Memory B cell (primary cell): ENCODE results near the gene CUTA.
"Not testable (repeated sequence)": the region's sequence is repeated elsewhere in the genome, so short reads cannot be mapped to it uniquely, and the experiment has no call there.

Experiments
- ATAC-seq: fragments of 150-1000 bp; cut with Tn5 transposase; 2 replicates; pipeline ENCODE4 v1.10.0; 2021; ENCODE audit warnings: low read depth, mild to moderate bottlenecking, moderate library complexity
- DNase-seq, 2 donors: peaks; one replicate each; pipeline ENCODE4 v3.0.0; 2022; ENCODE audit warnings: low spot score in 2 of 2
- H3K27ac Mint-ChIP-seq: one replicate; pipeline ENCODE4 v1.8.0; 2022; ENCODE audit warnings: mild to moderate bottlenecking, moderate library complexity, mixed read lengths
- H3K27me3 Mint-ChIP-seq: one replicate; pipeline ENCODE4 v1.8.0; 2022; ENCODE audit warnings: mixed read lengths
- H3K36me3 Mint-ChIP-seq: one replicate; pipeline ENCODE4 v1.8.0; 2022; ENCODE audit warnings: mild to moderate bottlenecking, mixed read lengths
- H3K4me1 Mint-ChIP-seq: one replicate; pipeline ENCODE4 v1.8.0; 2022; ENCODE audit warnings: mixed read lengths
- H3K4me3 Mint-ChIP-seq: one replicate; pipeline ENCODE4 v1.8.0; 2022; ENCODE audit warnings: mild to moderate bottlenecking, moderate library complexity, mixed read lengths
- H3K9me3 Mint-ChIP-seq: one replicate; pipeline ENCODE4 v1.8.0; 2022; ENCODE audit warnings: mixed read lengths

Gene CUTA

DNA sequence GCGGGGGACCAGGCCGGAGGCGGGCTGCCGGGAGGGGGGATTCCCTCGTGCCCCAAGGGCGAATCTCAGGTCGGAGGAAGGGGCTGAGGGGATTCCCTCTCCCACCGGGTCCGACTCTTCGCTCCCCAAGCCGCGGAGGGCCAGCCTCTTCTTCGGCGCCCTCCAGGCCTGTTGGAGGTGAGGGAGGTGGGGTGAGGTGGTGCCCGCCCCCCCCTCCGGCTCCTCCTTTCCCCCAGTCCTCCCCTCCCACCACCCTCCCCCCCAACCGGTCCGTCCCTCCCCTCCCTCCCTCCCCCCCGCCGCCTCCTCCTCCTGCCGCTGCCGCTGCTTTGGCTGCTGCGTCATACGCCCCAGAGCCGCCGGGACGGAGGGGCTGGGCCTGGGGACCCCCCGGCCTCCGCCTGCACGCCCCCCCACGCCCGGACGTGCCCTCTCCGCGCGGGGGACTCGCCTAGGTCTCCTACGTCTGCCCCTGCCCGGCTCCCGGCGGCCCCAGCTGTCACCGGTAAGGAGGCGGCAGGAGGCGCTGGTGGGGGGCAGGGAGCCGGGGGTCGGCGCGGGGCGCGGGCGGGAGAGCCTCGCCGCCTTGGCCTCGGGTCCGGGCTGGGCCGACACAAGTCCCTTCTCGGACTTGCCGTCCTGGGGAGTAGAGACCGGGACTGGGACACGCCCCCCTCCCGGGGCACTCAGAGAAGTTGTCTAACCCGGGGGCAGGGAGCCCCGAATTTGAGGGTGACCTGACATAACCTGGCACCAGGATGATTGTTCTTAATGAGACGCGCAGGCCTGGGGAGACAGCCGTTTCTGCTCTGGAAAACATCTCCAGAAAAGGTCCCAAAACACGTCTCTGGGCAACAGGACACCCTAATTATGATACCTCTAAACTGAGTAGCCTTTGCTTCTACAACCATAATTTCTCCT, 6.9 kb downstream of the CUTA start, which contains the start of gene PHF1:
Gene PHF1, plus strand, starts transcription at position 304 of the 921 bp plus-strand sequence. CDS start 1,250 bp downstream, outside the sequence.
- Mint-ChIP-seq H3K36me3 (peaks cover 22% of the 10 kb centered on the region), H3K4me1 (peaks cover 43% of the 10 kb centered on the region), H3K27ac (peak within 1 kb of the TSS; percentile 98), H3K9me3 (no peaks in the 10 kb centered on the region), H3K4me3 (peak within 1 kb of the TSS; percentile 96), H3K27me3 (no peaks in the 10 kb centered on the region)
- peak; percentile 89 to 93 for DNase-seq
- peak; percentile 66 for ATAC-seq

DNA sequence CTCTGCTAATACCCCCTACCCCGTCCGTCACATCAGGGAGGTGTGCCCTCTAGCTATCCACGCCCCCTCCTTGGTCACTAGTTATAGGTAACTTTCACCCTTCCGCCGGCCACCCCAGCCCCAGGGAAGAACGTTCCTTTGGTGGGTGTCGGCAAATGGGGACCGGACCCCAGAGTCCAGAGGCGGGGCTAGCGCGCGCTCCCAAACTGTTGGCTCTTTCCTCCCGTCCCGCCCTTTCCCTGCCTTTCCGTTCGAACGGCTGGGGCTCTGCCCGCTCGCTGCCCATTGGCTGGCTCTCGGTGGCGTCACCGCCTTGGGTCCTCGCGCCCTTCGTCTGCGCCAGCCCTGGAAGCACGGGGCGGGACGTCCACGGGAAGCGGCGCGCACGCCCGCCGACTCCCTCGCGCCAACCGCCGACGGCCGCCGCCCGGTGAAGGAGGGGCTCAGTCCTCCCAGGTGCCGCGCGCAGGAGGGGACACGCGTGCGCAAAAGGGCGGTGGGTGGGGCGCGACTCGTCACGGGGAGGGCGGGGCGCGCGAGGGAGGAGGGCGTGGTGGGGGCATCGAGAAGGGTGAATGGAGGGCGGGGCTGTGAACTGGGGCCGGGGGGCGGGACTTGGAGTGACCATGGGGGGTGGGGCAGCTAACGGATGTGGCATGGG, 7.7 kb downstream of the CUTA start:
- ATAC-seq (peak; percentile 74), DNase-seq (peak; percentile 91 to 97)
- Mint-ChIP-seq H3K27me3 (no peaks in the 10 kb centered on the region), H3K27ac (peak overlapping the region; percentile 98), H3K9me3 (no peaks in the 10 kb centered on the region), H3K4me1 (peaks cover 41% of the 10 kb centered on the region), H3K36me3 (peaks cover 17% of the 10 kb centered on the region), H3K4me3 (peak overlapping the region; percentile 96)

DNA sequence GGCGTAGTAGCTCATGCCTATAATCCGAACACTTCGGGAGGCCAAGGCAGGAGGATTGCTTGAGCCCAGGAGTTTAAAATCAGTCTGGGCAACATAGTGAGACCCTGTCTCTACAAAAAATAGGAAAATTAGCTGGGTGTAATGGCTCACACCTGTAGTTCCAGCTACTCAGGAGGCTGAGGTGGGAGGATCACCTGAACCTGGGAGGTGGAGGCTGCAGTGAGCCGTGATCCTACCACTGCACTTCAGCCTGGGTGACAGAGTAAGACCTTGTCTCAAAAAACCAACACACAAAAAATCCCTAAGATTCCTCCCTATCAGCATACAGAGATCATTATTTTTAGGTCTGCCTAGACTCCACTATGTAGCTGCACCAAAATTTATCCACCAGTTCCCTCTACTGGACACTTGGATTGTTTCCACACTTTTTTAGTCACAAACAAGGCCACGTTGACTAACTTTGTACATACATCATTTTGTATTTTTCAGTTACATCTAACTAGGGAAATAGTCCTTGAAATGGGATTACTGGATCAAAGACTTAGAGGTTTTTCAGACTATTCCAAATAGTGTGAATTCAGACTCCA, 10.7 kb downstream of the CUTA start:
- Mint-ChIP-seq H3K9me3 (no peaks in the 10 kb centered on the region), H3K4me3 (no peak overlapping the region), H3K27me3 (no peaks in the 10 kb centered on the region), H3K36me3 (no peaks in the 10 kb centered on the region), H3K27ac (no peak overlapping the region), H3K4me1 (peaks cover 21% of the 10 kb centered on the region)
- DNase-seq (no peak), ATAC-seq (no peak)

DNA sequence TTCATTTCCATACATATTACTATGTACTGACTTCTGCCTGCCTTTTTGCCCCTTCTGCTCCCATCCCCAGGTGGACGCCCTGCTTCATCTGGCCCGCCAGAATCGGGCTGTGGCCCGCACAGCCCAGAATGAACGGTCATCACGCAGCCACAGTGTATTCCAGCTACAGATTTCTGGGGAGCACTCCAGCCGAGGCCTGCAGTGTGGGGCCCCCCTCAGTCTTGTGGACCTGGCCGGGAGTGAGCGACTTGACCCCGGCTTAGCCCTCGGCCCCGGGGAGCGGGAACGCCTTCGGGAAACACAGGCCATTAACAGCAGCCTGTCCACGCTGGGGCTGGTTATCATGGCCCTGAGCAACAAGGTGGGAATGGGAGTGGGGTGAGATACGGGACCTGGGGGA, 11.8 kb downstream of the CUTA start:
- no peaks in the 10 kb centered on the region for H3K27me3 Mint-ChIP-seq
- H3K27ac Mint-ChIP-seq = no peak overlapping the region
- DNase-seq = no peak
- no peaks in the 10 kb centered on the region for H3K9me3 Mint-ChIP-seq
- H3K4me1 Mint-ChIP-seq = peaks cover 18% of the 10 kb centered on the region
- no peak overlapping the region for H3K4me3 Mint-ChIP-seq
- no peak for ATAC-seq
- no peaks in the 10 kb centered on the region for H3K36me3 Mint-ChIP-seq

DNA sequence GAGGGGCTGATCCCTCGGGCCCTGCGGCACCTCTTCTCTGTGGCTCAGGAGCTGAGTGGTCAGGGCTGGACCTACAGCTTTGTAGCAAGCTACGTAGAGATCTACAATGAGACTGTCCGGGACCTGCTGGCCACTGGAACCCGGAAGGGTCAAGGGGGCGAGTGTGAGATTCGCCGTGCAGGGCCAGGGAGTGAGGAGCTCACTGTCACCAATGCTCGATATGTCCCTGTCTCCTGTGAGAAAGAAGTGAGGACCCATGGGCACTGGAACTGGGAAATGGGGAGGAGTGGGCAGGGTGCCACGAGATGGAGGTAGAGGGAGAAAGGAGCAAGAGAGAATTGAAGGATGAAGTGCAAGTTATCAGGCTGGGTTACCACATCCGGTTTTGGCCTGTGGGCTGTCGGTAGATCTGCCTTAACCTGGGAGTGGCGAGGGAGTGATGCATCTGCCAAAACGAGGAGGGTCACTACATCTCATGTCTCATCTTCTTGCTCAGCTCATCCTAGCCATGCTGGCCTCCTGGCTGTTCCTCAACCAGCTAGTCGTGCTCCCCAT, 12.4 kb downstream of the CUTA start:
- Mint-ChIP-seq H3K9me3 (no peaks in the 10 kb centered on the region), H3K27ac (peak overlapping the region; percentile 54), H3K4me1 (peaks cover 18% of the 10 kb centered on the region), H3K27me3 (no peaks in the 10 kb centered on the region), H3K4me3 (no peak overlapping the region), H3K36me3 (no peaks in the 10 kb centered on the region)
- no peak for DNase-seq
- ATAC-seq = no peak

DNA sequence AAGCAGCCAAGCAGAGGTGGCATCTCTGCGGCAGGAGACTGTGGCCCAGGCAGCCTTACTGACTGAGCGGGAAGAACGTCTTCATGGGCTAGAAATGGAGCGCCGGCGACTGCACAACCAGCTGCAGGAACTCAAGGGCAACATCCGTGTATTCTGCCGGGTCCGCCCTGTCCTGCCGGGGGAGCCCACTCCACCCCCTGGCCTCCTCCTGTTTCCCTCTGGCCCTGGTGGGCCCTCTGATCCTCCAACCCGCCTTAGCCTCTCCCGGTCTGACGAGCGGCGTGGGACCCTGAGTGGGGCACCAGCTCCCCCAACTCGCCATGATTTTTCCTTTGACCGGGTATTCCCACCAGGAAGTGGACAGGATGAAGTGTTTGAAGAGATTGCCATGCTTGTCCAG, 13.0 kb downstream of the CUTA start:
- peaks cover 15% of the 10 kb centered on the region for H3K4me1 Mint-ChIP-seq
- no peaks in the 10 kb centered on the region for H3K27me3 Mint-ChIP-seq
- DNase-seq (no peak), ATAC-seq (no peak)
- peak overlapping the region; percentile 54 for H3K27ac Mint-ChIP-seq
- H3K36me3 Mint-ChIP-seq = no peaks in the 10 kb centered on the region
- no peaks in the 10 kb centered on the region for H3K9me3 Mint-ChIP-seq
- H3K4me3 Mint-ChIP-seq = no peak overlapping the region

DNA sequence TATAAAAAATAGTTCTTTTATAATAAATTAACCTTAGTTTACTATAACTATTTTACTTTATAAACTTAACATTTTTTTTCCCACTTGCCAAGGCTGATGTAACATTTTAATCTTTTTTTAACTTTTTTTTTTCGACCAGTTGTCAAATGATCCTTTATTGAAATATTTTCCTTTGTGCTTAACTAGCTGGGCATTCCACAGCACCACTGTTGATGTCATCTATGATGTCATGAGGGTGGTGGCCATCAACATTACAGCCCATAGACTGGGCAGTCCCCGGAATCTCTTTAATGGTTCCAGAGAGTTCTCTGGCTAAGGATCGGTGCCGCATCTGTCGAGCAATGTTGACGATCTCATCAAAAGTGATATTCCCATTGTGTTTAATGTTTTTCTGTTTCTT, 18.0 kb downstream of the CUTA start:
- ATAC-seq, H3K27ac Mint-ChIP-seq: not testable (repeated sequence)

DNA sequence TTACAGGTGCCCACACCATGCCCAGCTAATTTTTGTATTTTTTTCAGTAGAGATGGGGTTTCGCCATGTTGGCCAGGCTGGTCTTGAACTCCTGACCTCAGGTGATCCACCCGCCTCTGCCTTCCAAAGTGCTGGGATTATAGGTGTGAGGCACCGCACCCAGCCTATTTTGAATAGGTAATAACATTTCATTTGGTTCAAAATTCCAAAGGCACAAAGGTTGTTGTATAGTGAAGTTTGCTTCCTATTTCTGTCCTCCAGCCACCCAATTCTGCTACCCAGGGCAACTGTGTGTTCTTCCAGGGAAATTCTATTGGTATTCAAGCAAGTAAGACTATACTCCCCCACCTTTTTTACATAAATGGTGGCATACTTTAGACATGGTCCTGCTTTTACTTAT, 19.3 kb downstream of the CUTA start:
- not testable (repeated sequence) for ATAC-seq, H3K4me1 Mint-ChIP-seq, H3K9me3 Mint-ChIP-seq, H3K4me3 Mint-ChIP-seq, DNase-seq, H3K36me3 Mint-ChIP-seq, H3K27me3 Mint-ChIP-seq, H3K27ac Mint-ChIP-seq

More for the DNA sequence above, 18.0 kb downstream of the CUTA start:
- H3K4me3 Mint-ChIP-seq, H3K9me3 Mint-ChIP-seq, H3K27me3 Mint-ChIP-seq, DNase-seq, H3K4me1 Mint-ChIP-seq, H3K36me3 Mint-ChIP-seq: not testable (repeated sequence)

DNA sequence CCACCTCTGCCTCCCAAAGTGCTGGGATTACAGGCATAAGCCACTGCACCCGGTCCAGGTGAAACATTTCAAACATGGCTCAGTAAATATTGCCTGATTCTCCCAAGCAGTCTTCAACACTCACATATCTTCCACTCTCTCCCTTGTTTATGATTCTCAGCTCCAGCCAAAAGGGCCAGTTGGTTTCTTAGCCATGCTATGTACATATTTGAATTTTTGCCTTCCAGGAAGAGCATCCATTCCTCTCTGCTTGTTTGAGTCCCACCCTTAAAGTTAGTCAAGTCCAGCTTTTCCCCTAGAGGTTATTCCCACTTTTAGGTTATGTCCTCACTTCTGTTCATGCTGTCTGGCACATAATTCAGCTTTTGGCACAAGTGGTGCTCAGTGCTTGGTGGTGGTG, 20.4 kb downstream of the CUTA start:
- DNase-seq (no peak), ATAC-seq (no peak)
- H3K9me3 Mint-ChIP-seq = no peaks in the 10 kb centered on the region
- H3K27me3 Mint-ChIP-seq = peaks cover 9% of the 10 kb centered on the region
- no peak overlapping the region for H3K27ac Mint-ChIP-seq
- peaks cover 11% of the 10 kb centered on the region for H3K4me1 Mint-ChIP-seq
- no peak overlapping the region for H3K4me3 Mint-ChIP-seq
- H3K36me3 Mint-ChIP-seq = no peaks in the 10 kb centered on the region

DNA sequence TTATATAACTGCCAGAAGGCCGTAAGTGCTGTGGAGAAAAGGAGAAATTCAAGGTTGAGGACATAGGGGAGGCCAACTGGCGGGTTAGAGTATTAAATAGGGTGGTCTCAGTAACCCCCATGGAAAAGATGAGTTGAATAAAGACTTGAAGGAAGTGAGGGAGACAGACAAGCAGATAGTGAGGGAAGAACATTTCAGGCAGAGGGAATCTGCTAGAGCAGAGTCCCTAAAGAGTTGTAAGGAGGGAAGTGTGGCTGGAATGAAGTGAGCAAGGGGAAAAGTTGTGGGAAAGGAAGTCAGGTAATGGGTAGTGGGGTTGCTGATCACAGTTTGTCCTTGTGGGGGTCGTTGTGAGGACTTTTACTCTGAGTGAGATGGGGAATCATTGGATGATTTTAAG, 24.9 kb downstream of the CUTA start:
- ATAC-seq = no peak
- Mint-ChIP-seq H3K27me3 (peaks cover 9% of the 10 kb centered on the region), H3K27ac (peak overlapping the region; percentile 48), H3K4me1 (peaks cover 15% of the 10 kb centered on the region), H3K4me3 (peak overlapping the region; percentile 15), H3K9me3 (no peaks in the 10 kb centered on the region), H3K36me3 (no peaks in the 10 kb centered on the region)
- DNase-seq = no peak

DNA sequence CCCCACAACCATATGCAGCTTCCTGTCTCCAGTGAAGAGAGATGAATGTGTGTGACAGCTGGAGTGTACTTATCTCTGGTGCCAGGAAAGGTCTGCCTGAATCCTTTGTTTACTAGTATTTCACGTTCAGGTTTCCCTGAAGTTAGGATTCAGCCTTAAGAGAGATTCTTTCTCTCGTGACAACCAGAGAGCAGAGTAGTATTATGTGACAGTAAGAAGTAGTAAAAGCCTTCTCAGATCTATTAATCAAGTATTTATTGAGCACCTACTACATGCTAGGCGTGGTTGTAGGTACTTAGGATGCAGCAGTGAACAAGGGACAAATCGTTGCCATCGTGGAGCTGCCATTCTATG, 25.3 kb downstream of the CUTA start:
- peak overlapping the region; percentile 80 for H3K4me3 Mint-ChIP-seq
- peak overlapping the region; percentile 88 for H3K27ac Mint-ChIP-seq
- peaks cover 15% of the 10 kb centered on the region for H3K4me1 Mint-ChIP-seq
- no peak for ATAC-seq
- no peak for DNase-seq
- peaks cover 8% of the 10 kb centered on the region for H3K27me3 Mint-ChIP-seq
- no peaks in the 10 kb centered on the region for H3K36me3 Mint-ChIP-seq
- H3K9me3 Mint-ChIP-seq = no peaks in the 10 kb centered on the region

DNA sequence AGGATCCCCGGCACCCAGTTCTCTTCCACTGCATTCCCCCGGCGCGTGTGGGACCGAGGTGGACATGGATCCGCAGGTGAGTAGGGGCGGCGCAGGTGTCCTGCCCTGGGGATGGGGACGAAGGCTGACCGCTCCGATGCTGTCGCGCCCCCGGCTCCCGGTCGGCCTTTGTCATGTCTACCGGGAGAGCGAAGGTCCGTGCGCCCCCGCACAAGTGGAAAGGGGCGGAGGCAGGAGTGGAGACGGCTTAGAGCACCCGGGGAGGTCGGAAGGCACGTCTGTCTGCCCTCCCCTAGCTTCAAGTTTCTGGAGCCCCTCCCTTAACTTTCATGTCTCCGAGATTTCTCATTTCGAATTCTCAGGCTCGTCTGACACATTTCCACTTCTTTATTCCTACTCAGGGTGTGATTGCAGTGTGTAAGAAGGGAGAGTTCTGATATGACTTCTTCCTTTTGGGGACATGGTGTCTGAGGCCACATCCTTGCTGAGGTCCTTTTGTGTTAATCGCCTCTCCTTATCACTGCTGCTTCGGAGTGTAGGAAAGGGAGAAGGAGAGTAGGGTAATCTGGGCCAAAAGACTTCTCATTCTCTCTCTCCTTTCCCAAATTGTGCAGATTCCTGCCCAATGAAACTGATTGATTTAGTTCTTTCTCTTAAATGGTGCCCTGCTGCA, 25.8 kb downstream of the CUTA start:
- Mint-ChIP-seq H3K27ac (peak overlapping the region; percentile 88), H3K27me3 (peaks cover 6% of the 10 kb centered on the region), H3K4me3 (peak overlapping the region; percentile 80), H3K36me3 (no peaks in the 10 kb centered on the region), H3K9me3 (no peaks in the 10 kb centered on the region), H3K4me1 (peaks cover 15% of the 10 kb centered on the region)
- ATAC-seq (no peak), DNase-seq (no peak)

DNA sequence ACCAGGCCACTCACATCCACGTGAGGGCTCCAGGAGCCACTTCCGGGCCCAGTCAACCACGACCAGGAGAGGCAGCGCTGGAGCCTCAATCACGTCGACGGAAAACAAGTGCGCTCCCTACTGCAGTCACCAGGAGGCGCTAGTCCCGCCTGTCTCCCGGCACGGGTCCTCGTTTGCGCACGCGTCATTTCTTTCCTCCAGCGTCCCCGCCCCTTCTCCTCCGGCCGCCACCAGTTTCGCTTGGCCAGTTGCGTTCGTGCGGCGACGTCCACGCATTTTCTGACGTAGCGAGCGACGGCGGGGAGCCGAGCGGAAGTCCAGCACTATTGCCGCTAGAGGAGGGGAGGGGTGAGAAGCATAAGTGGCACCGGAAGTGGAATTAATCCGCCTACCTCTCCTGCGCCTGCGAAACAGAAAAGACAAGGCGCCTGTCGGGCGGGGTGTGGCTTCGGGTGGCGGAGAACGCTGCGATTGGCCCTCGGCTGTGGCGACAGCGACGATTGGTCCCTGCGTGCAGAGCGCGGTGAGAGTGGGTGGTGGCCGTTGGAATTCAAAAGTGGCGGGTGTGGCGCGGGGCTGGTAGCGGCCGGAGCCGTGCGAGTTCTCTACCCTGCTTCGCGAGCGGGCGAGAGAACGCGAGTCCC, 26.5 kb downstream of the CUTA start, which contains the start of gene KIFC1:
Gene KIFC1, plus strand, starts transcription at position 546 of the 644 bp plus-strand sequence. CDS start 163 bp downstream, outside the sequence.
- Mint-ChIP-seq H3K27me3 (peaks cover 6% of the 10 kb centered on the region), H3K36me3 (no peaks in the 10 kb centered on the region), H3K4me3 (peak within 1 kb of the TSS; percentile 80), H3K27ac (peak within 1 kb of the TSS; percentile 88), H3K4me1 (peaks cover 15% of the 10 kb centered on the region), H3K9me3 (no peaks in the 10 kb centered on the region)
- ATAC-seq (peak; percentile 86), DNase-seq (peak; percentile 98 to 99)
